Erythroblast (primary cell): Measurements from ENCODE around the gene ATP6V1A.

ENCODE experiments used
- GATA1 ChIP-seq: IDR thresholded peaks from 2 replicates; pipeline ENCODE4 v1.6.1; 2011; ENCODE audit warnings: low read depth, mild to moderate bottlenecking, control low read depth, low read length, moderate library complexity
- POLR2A ChIP-seq: IDR thresholded peaks from 2 replicates; pipeline ENCODE4 v1.6.1; 2011; ENCODE audit warnings: mild to moderate bottlenecking, low read length

- TF ChIP-seq POLR2A, result no peak
- no peak for TF ChIP-seq GATA1
These were observed 85.8 kb downstream of the ATP6V1A start for GRCh38 chr3:113832477-113833164.
